Inflammatory macrophage treated with lipopolysaccharide for 1 hour (primary cell): ENCODE data around the gene YARS1.

Experiments used
- DNase-seq, 2 donors: peaks; one replicate each; pipeline ENCODE4 v3.0.0-alpha.2; 2020 to 2022

Gene YARS1

DNA sequence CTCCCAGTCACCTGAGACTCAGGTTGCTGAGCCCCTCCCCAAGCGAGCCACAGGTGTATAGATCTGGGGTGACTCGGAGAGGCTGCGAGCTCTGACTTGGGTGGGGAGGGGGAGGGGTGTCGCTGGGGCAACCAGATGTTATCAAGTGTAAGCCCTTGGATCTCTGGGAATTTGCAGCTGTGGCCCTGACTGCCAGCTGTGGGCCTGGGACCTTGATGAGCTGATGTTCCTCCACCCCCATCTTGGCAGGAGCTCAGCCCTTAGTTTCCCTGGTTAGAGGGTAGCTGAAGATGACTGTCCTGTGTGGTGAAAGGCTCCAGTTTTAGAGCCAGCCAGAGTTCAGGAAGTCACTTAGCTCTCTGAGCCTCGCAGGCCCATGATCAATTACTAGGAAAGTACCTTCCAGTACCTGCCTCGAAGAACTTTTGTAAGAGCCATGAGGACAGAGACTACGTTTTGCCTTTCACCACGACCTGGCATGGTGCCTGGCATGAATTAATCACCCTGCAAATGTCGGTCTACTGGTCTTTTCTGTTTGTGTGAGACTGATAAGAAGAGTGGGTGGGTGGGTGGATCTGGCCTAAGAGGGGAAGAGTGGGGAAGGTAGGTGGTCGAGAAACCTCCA is 55.8 kb downstream of the YARS1 start:
- DNase-seq: peak in 1 of 2 donors; percentile 24

DNA sequence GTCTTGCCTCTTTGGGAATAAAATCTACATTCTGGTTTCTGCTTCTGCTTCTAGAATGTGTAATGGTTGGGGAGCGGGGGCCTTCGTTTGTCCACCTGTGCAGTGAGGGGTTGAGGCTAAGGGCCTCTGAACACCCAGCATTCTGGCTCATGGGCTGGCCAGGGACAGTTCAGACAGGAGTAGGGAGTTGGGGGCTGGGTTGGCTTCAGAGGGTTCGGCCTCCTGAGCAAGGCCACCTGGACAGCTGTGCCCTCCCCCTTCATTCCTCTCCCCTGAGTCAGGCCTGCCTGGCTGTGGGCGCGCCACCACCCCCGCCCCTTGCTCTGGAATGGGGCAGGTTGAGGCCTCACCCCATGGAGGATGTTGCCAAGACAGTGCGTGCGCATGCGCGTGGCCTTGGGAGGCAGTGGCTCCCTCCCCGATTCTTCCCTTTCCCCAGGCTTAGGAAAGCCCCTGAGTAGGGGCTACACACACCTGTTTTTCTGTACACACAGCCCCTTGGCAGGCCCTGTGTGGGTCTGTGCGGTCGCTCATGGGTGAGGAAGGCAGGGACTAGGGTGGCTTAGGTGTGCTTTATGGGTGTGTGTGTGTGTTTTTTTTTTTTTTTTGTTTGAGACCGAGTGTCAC is 57.0 kb downstream of the YARS1 start:
- DNase-seq: no peak

DNA sequence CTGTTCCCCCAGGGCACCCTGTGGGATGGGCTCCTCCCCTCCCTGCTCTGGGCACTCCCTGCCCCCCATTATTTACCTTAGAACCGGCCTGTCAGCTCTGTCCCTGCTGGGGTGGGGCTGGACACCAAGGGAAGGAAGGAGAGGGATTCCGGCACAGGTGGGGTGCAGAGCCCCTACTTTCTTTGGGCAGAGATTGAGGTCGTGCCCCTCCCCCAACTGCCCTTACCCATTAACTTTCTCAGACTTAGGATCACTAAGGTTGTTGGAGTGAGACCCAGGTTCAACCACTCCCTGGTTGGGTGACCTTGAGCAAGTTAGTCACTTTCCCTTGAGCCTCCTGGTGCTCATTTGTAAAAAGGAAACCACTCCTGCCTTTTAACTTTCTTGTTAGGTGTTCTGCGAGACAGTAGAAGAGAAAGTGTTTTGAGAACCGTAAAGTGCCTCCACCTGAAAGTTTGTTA is 57.6 kb downstream of the YARS1 start:
- no peak for DNase-seq

DNA sequence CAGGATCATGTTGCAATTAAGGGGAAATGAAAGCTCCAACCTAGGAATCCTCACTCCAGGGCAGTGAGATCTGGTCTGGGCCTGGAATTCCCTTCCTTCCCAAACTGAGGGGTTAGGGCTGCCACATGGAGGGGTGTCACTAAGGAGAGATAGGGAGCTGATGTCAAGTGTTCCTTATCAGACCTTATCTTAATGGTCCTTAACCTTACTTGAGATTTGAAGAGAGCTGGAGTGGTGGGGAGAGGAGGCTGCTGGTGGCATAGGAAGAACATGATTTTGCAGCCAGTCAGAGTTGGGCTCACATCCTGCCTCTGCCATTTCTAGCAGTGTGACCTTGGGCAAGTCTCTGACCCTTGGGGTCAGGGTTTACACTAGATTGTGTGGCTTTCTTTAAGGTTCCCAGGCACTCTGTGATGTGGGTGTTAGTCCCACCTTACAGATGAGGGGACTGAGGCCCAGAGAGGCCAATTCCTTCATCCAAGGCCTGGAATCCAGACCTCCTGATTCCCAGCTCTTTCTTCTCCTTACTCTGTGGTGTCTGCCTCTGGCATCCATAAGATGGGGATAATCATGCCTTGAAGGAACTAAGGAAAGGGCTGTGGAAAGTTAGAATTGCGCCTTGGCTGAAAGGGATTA is 58.2 kb downstream of the YARS1 start:
- DNase-seq: no peak

DNA sequence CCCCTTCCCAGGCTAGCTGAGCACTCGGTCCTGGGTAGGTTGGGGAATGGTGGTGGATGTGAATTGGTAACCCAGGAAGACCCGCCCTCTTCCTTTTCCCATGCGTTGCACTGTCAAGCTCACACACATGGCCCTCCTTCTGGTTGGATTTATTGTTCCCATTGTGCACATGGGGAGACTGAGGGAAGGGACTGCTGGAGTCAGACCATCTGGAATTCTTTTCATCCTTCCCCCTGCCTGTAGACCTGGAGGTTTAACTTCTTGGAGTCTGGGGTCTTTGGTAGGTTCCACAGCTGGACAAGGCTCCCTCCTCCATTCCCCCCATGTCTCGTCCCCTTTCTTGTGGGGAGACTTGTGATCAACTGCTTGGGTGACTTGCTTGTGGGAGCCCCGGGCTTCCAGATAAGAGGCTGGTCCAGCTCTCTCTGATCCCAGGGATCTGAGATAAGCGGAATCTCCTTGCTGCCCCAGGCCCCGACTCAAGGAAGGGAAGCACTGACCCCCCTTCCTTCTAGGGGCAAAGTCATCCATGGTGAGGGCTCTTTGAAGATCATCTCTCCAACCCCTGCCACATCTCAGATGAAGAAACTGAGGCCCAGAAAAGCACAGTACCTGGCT is 58.9 kb downstream of the YARS1 start:
- DNase-seq: no peak

DNA sequence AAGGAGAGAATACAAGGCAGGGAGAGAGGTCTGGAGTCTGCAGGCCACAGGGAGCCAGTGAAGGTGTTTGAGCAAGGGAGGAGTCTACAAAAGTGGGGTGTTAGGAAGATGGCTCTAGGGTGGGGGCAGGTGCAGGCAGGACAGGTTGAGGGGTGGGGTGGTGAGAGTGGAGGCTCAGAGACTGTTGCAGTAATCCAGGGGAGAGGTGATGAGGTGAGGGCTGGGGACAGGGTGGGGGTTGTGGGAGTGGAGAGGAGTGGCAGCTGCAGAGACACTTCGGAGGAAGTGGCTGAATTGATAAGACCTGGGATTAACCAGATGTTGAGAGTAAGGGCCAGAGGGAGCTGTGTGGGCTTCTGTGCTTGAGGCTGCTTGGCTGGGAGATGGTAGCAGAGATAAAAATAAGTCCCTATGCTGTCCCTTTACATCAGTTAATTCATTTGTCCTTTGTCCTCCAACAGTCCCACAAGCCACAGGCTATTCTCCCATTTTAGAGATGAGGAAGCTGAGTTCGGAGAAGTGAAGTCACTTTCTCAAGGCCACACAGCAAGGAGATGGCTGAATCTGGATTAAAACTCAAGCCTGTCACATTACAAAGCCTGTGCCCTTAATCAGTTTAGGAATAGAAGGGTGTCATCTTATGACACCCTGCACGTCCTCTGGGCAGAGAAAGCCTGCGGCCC is 59.8 kb downstream of the YARS1 start:
- no peak for DNase-seq

DNA sequence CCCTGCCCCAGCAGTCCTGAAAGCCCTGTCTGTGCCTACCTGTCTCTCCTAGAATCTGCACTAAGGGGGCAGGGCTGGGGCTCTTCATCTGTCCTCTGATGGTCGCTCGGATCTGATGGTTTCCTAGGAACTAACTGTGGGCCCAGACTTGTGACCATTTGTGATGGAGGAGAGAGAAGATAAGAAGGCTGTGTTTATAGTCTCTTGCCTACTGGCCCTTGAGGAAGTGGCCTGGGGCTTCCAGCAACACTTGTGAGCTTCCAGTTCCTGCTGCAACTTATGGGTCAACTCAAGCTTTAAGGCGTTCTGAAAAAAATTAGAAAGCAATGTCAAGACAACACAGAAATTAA is 61.4 kb downstream of the YARS1 start:
- no peak for DNase-seq

DNA sequence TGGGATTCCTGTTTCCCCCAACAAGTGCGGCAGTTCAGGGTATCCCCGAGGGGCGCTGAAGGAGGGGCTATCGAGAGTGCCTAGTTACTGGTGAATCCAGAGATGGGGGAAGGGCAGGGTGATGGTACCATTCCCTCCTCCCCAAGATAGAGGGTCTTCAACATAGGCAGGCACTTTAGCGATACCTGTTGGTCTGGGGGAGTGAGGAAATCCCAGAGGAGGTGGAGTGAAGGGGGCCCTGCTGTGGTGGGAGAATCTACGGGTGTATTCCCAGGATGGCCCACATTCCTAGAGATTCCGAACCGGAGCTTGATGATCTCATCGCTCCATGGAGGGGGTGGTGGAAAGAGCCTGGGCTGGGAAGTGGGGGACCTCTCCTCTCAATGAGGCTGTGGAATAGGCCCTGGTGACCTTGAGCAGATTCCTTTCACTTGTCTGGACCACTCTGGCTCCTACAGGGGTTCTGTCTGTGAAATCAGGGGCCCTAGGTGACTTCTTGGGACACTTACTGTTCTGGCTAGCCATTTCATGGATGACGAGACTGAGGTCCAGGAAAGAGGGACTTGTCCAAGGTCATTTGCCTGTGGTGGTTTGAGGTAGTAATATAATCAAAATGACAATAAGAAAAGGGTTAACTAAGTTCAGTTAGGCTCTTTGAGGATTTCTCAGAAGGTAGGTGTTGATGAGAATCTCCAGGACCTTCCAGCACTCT is 61.9 kb downstream of the YARS1 start:
- DNase-seq: no peak

DNA sequence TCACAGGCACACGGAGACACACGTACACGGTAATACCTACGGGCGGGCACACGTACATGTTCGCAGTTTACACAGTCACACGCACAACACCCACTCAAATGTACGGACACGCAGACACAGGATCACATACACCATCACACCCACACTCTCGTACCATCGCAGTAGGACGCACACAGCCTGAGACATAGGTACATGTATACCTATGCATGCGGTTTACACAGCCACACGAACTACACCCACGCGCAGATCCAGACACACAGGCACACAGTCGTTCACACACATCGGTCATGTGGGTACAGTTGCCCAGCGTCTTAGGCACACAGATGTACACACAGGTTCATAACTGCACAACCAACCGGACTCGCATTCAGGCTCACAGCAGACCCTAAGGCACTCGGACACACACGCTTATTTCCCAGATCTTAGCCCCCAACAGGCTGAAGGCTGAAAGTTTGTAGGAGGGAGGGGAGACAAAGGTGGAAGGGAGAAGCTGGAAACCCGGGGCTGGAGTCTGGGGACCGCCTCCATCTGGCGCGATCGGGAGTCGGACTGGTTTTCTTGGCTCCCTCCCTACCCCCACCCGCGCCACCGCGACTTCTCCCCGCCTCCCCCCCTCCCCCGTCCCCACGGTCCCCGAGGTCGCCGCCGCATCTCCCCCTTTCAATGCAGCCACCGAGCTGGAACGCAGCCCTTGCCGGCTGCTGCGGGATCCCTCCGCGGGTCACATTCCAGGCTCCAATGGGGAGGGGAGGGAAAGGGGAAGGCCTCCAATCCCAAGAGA is 62.7 kb downstream of the YARS1 start:
- DNase-seq: no peak

DNA sequence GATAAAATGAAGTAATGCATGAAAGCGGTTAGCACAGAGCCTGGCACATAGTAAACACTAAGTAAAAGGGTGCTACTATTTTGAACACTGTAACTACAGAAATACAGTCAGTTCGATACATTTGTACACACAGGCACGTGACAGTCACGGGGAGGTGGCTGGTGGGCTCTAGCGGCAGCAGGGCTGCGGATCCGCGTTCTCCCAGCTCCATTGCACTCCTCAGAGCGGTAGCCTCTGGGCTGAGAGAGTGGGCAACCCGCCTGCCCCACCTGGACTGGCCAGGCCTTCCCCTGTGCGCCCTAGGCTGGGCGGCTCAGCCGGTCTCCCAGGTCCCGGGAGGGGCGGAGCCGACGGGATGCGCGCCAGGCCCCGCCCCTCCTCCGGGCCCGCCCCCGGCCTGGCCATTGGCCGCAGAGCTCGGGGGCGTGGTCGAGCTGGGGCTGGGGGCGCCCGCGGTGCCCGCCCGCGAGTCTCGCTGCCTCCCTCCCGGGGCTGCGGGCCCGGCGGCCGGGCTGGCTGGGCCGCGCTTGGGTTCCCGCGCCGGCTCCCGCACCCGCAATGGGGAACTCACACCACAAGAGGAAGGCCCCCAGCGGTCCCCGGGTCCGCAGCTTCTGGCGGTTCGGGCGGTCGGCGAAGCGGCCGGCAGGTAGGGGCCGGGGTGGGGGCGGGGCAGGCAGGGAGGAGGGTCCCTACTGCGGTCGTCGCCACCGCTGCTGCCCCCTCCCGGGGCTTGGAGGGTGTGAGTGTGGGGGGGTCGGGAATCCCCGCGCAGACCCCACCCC is 63.4 kb downstream of the YARS1 start:
- peak in 1 of 2 donors; percentile 39 for DNase-seq

DNA sequence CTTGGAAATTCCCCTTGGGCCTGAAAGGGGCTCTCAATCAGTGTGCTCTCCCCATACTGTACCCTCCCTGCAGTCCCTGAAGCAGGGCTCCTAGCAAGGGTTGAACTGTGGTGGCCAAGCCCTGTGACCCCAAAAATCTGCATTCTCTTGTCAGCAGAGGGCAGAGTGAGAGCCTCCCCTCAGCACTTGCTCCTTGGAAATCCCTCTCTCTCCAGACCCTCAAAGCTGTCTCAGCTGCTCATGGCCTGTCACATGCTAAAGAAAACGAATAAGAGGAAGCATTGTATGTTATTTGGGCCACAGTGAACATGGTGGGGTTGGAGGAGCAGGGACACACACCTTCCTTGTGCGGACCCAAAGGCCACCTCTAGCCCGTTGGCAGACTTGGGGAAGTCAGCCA is 67.4 kb downstream of the YARS1 start:
- DNase-seq: no peak

DNA sequence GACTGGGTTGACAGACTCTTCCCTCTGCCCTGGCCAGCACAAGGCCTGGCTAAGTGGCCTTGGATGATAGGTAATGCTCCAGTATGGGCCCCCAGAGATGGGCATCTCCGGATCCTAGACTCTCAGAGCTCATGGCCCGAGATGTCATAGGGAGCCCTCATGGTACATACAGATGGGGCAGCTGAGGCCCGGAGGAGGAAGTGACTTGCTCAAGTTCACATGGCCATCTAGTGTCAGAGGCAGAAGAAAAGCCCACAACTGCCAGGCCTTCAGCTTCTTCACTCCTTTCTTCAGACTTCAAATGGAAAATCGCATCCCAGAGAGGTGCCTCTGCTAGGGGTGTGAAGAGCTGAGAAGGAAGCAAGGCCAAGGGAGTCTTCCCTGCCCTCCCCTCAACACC is 67.8 kb downstream of the YARS1 start:
- DNase-seq: no peak

DNA sequence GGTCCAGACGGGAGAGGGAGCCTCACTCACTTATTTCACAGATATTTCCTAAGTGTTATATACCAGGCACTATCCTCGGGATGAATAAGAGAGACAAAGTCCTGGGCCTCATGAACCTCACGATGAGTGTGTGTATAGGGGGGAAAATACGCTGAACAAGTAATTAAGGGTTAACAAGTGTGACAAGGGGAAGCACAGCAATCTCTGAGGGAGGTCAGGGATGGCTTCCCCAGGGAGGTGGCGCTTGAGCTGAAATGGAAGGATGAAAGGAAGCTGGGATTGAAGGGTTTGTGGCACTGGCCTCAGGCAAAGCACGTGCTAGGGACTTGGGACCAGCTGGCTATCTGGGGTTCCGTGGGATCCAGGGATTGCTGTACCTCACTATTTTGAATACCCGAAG is 68.2 kb downstream of the YARS1 start:
- DNase-seq: no peak

DNA sequence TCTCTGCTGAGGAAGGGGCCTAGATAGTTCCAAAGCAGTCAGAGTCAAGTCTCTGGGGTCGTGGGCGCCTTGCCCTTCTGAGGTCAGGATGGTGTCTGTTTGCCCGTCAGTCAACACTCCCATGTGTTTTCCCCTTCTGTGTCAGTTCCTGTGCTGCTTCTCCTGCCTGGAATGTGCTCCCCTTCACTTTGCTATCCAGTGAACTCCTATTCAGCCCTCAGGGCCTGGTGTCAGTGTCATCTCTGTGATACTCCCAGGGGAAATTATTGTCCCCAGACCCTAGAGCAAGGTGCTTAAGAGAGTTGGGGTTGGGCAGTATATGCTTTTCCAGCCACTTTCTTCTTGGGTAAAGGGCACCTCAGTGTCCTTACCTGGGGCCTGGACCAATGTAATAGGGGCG is 68.8 kb downstream of the YARS1 start:
- no peak for DNase-seq

DNA sequence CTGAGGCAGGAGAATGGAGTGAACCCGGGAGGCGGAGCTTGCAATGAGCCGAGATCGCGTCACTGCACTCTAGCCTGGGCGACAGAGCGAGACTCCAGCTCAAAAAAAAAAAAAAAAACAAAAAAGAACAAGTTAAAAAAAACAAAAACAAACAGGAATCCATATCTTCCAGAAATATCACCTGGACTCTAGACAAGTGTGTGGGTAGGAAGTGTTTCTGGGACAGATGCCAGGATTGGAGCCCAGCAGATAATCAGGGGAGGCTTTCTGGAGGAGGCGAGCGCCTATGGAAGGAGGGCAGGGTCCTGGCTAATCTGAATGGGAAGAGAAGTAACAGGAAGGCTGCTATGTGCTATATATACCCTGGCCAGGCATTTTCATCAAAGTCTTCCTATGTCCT is 71.0 kb downstream of the YARS1 start:
- DNase-seq: no peak

DNA sequence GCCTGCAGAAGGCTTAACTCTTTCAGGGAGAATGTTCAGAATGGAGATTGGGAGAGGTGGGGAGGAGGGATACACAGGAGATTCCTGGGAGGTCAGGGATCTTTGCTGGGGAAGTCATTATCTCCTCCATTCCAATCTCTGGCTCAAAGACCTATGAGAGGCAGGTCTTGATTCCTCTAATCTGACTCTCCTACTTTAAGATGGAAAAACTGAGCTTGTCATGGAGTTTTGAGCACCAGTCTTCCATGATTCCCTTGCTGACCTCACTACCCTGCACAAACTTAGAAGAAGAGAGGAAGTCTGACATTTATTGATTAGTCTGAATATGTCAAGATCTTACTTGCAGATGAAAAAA is 73.1 kb downstream of the YARS1 start:
- DNase-seq: no peak

DNA sequence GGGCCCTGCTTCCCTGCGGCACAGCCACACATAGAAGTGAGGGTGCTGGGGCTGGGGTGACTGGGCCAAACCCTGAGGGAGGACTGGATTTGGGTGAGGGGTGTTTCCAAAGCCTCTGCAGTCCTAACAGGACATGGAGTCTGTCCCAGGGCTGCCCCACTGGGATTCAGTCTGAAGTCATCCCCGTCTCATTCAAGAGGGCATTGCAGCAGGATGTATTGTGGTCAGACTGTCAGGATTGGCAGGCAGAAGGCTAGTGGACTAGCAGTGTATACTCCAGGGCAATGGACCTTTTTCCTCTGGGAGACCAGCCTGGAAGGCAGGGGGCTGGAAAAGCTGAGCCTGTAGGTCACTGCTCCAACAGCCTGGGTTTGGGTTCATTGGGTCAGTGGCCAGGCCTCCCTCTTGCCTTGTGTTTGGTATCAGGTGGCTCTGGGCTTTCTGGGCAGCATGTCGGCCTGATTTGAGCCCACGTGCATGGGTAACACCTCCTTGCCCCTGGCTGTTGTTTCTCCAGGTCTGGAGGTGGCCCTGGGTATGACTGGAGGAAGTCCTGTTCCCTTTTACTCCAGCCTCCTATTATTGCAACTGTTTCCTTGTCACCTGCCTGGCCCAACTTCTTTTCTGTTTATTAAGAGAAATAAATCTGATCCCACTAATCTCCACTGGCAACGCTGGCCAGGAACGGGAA is 73.6 kb downstream of the YARS1 start:
- DNase-seq: no peak

DNA sequence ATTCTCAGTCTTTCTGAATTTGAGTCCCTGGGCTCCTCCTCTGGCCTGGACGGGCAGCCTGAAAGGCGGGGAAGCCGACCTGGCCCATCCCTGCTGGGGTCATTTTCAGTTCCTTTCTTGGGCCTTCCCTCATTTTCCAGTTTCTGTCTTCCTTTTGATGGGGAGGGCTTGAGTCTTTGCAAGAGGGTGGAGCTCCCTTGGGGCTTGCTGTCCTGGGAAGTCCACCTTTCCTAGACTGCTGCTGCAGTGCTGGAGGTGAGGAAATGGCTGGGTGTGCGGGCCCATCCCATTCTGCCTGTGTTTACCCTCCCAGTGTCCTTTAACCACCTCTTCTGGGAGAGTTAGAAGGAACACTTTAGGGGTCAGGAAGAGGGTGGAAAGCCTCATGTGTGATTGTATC is 74.2 kb downstream of the YARS1 start:
- DNase-seq: no peak

DNA sequence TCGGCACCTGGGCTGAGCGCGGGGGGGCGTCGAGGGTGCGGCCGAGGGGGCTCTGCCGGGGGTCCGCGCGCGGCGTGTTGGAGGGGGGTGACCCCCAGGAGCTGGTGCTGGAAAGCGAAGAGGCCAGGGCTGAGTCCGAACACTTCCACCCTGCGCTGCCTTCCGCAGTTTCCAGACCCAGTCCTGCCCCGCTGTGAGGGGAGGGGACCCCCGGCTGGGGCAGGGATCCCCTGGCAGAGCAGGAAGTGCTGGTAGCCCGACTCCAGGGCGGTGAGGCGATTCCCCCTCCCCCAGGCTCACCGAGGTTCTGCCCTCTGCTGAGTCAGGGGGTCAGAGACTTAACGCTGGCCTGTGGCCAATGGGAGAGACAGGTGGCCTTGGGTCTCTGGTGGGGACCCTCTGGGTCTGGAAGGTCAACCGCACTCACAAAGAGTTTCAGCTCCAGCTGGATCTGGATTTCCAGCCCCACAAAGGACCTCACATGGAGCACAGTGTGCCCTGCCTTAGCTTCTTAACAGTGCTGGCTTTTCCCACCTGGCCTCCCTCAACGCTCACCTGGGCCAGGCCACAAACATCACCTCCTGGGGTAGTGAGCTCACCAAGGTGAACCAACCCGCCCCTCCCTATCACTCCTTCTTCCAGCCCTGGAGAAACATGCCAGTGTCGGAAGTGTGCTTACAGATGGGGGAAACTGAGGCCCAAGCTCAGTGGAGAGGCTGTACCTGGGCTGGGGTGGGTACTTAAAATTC is 74.8 kb downstream of the YARS1 start:
- DNase-seq: no peak
